GM23338 (cell line): ENCODE measurements around the gene XPNPEP1. TPM values are rescaled to one million over a fixed set of nuclear protein-coding genes. Genes with fewer than 3 reads are reported as not detected.

Experiments
- ATAC-seq: fragments of 200-7000 bp; cut with Tn5 transposase; 3 replicates; pipeline ENCODE4 v1.9.1; 2020
- DNase-seq: peaks from one replicate; pipeline ENCODE4 v3.0.0-alpha.2; 2015; ENCODE audit warnings: low spot score
- H2AFZ ChIP-seq: fragments of 200-600 bp; sonication (generic); 2 replicates; pipeline ENCODE4 v1.8.0; 2016; ENCODE audit warnings: antibody characterized with exemption, mild to moderate bottlenecking, moderate library complexity
- H3F3A ChIP-seq: fragments of 200-600 bp; sonication (generic); replicated peaks from 2 replicates; pipeline ENCODE4 v1.8.0; 2017; ENCODE audit warnings: antibody characterized with exemption, mixed run types, low read depth
- H3K27ac ChIP-seq: fragments of 200-600 bp; sonication (generic); 2 replicates; pipeline ENCODE4 v1.6.1; 2016; ENCODE audit warnings: low read depth
- H3K27me3 ChIP-seq: fragments of 200-600 bp; sonication (generic); 2 replicates; pipeline ENCODE4 v1.8.0; 2016; ENCODE audit warnings: mild to moderate bottlenecking, mixed run types, moderate library complexity; ENCODE audit not compliant: insufficient read depth
- H3K36me3 ChIP-seq: fragments of 200-600 bp; sonication (generic); 2 replicates; pipeline ENCODE4 v1.8.0; 2016; ENCODE audit warnings: mild to moderate bottlenecking; ENCODE audit not compliant: insufficient read depth
- H3K4me1 ChIP-seq: fragments of 200-600 bp; sonication (generic); 2 replicates; pipeline ENCODE4 v1.8.0; 2016; ENCODE audit warnings: mild to moderate bottlenecking, moderate library complexity; ENCODE audit not compliant: insufficient read depth
- H3K4me2 ChIP-seq: fragments of 200-600 bp; sonication (generic); 2 replicates; pipeline ENCODE4 v1.7.1; 2017; ENCODE audit warnings: mixed run types
- H3K4me3 ChIP-seq: fragments of 200-600 bp; sonication (generic); 2 replicates; pipeline ENCODE4 v1.6.1; 2016; ENCODE audit warnings: mixed run types
- H3K79me2 ChIP-seq: fragments of 200-600 bp; sonication (generic); replicated peaks from 2 replicates; pipeline ENCODE4 v1.8.0; 2017; ENCODE audit warnings: mild to moderate bottlenecking; ENCODE audit not compliant: insufficient read depth
- H3K9me2 ChIP-seq: fragments of 200-600 bp; sonication (generic); 2 replicates; pipeline ENCODE4 v1.8.0; 2017; ENCODE audit not compliant: insufficient read depth
- H4K20me1 ChIP-seq: fragments of 200-600 bp; sonication (generic); replicated peaks from 2 replicates; pipeline ENCODE4 v1.8.0; 2017; ENCODE audit warnings: mild to moderate bottlenecking; ENCODE audit not compliant: insufficient read depth
- H3K27ac Mint-ChIP-seq: 2 replicates; pipeline ENCODE4 v1.8.0; 2020; ENCODE audit warnings: inconsistent platforms, mild to moderate bottlenecking, moderate library complexity, mixed read lengths
- H3K27me3 Mint-ChIP-seq: 3 replicates; pipeline ENCODE4 v1.8.0; 2022; ENCODE audit warnings: low read depth, mild to moderate bottlenecking, moderate library complexity, mixed read lengths, inconsistent platforms; ENCODE audit not compliant: insufficient read depth, poor library complexity
- H3K36me3 Mint-ChIP-seq: 3 replicates; pipeline ENCODE4 v1.8.0; 2021; ENCODE audit warnings: low read depth, mild to moderate bottlenecking, inconsistent platforms, moderate library complexity, mixed read lengths
- H3K4me1 Mint-ChIP-seq: 3 replicates; pipeline ENCODE4 v1.8.0; 2020; ENCODE audit warnings: mild to moderate bottlenecking, inconsistent platforms, mixed read lengths
- H3K4me3 Mint-ChIP-seq: 3 replicates; pipeline ENCODE4 v1.8.0; 2021; ENCODE audit warnings: moderate library complexity, mild to moderate bottlenecking, inconsistent platforms, mixed read lengths
- H3K9me3 Mint-ChIP-seq: 3 replicates; pipeline ENCODE4 v1.8.0; 2020; ENCODE audit warnings: moderate library complexity, mild to moderate bottlenecking, inconsistent platforms, mixed read lengths
- ETS1 ChIP-seq: IDR thresholded peaks from 2 replicates; pipeline ENCODE4 v1.6.1; 2016; ENCODE audit warnings: antibody characterized with exemption
- EZH2 ChIP-seq: fragments of 200-600 bp; sonication (generic); IDR thresholded peaks from one replicate; pipeline ENCODE4 v1.8.0; 2017; ENCODE audit warnings: antibody characterized with exemption, mild to moderate bottlenecking, low read depth; ENCODE audit not compliant: unreplicated experiment
- EZH2phosphoT487 ChIP-seq: fragments of 200-600 bp; sonication (generic); IDR thresholded peaks from one replicate; pipeline ENCODE4 v1.8.1; 2018; ENCODE audit warnings: antibody characterized with exemption; ENCODE audit not compliant: unreplicated experiment
- JUNB ChIP-seq: IDR thresholded peaks from one replicate; pipeline ENCODE4 v1.6.1; 2016; ENCODE audit warnings: antibody characterized with exemption; ENCODE audit not compliant: unreplicated experiment
- POLR2AphosphoS5 ChIP-seq: IDR thresholded peaks from 2 replicates; pipeline ENCODE4 v1.6.1; 2016; ENCODE audit warnings: antibody characterized with exemption, low read depth
- REST ChIP-seq: IDR thresholded peaks from one replicate; pipeline ENCODE4 v1.6.1; 2018; ENCODE audit warnings: antibody characterized with exemption; ENCODE audit not compliant: unreplicated experiment
- STAT1 ChIP-seq: IDR thresholded peaks from one replicate; pipeline ENCODE4 v1.6.1; 2016; ENCODE audit warnings: antibody characterized with exemption; ENCODE audit not compliant: unreplicated experiment
- ZNF331 ChIP-seq: fragments of 250-450 bp; sonication (Bioruptor Pico); IDR thresholded peaks from 2 replicates; pipeline ENCODE4 v1.5.0; 2020; ENCODE audit warnings: low read depth, mild to moderate bottlenecking, moderate library complexity
- ZNF462 ChIP-seq: fragments of 250-450 bp; sonication (Bioruptor Pico); IDR thresholded peaks from 2 replicates; pipeline ENCODE4 v1.5.0; 2020; ENCODE audit warnings: mild to moderate bottlenecking, moderate library complexity
- polyA plus RNA-seq: library from polyadenylated mRNA; unstranded; fragments of >200 nt; fragmentation: Nextera tagmentation; extraction: Ambion mirVana; gene quantifications from 2 replicates; pipeline ENCODE4 v1.2.1, GENCODE V29; 2016
- total RNA-seq: library from RNA; depleted of rRNA; stranded (reverse); fragments of >200 nt; shearing (Covaris generic); gene quantifications from 2 replicates; pipeline ENCODE4 v1.2.3, GENCODE V29; 2014

The XPNPEP1 gene
- total and polyA plus RNA-seq, 2 experiments from 2014 or later = 17.5 to 55.8 TPM

- ATAC-seq (no peak), DNase-seq (no peak)
- H3K36me3 Mint-ChIP-seq = no peaks in the 10 kb centered on the region
- Histone ChIP-seq H3K9me2 (peaks cover 14% of the 10 kb centered on the region), H3F3A (no peaks in the 10 kb centered on the region), H3K36me3 (no peaks in the 10 kb centered on the region), H3K4me3 (no peak overlapping the region), H3K79me2 (no peaks in the 10 kb centered on the region), H3K27me3 (no peaks in the 10 kb centered on the region), H3K4me2 (no peak overlapping the region), H3K4me1 (no peaks in the 10 kb centered on the region), H3K27ac (no peak overlapping the region), H2AFZ (no peak overlapping the region), H4K20me1 (no peaks in the 10 kb centered on the region)
- H3K4me1 Mint-ChIP-seq = peaks cover 11% of the 10 kb centered on the region; the same call in 1 of the 3 replicates
- no peak for TF ChIP-seq STAT1
- TF ChIP-seq ZNF331 (CRISPR knock-in tag) = no peak
- no peak for TF ChIP-seq REST
- TF ChIP-seq JUNB = no peak
- H3K4me3 Mint-ChIP-seq = no peak overlapping the region
- H3K27me3 Mint-ChIP-seq = peaks cover 2% of the 10 kb centered on the region
- H3K9me3 Mint-ChIP-seq = no peaks in the 10 kb centered on the region
- no peak overlapping the region for H3K27ac Mint-ChIP-seq
These were observed 22.3 kb upstream of the XPNPEP1 start for GRCh38 chr10:109945473-109946177.

GRCh38 chr10:109944613-109945012 is 21.3 kb upstream of the XPNPEP1 start:
- Mint-ChIP-seq H3K4me1 (peaks cover 11% of the 10 kb centered on the region; the same call in 1 of the 3 replicates), H3K9me3 (no peaks in the 10 kb centered on the region), H3K27ac (no peak overlapping the region), H3K36me3 (no peaks in the 10 kb centered on the region), H3K27me3 (peaks cover 2% of the 10 kb centered on the region), H3K4me3 (no peak overlapping the region)
- peaks cover 9% of the 10 kb centered on the region; the same call in 1 of the 2 replicates for H3K9me2 ChIP-seq
- no peak overlapping the region for H2AFZ ChIP-seq
- no peak overlapping the region for H3K4me2 ChIP-seq
- H3K27ac ChIP-seq = no peak overlapping the region
- no peaks in the 10 kb centered on the region for H4K20me1 ChIP-seq
- H3K27me3 ChIP-seq = no peaks in the 10 kb centered on the region
- ATAC-seq (no peak), DNase-seq (no peak)
- no peaks in the 10 kb centered on the region for H3K4me1 ChIP-seq
- no peaks in the 10 kb centered on the region for H3K79me2 ChIP-seq
- no peaks in the 10 kb centered on the region for H3K36me3 ChIP-seq
- no peak overlapping the region for H3K4me3 ChIP-seq
- H3F3A ChIP-seq = no peaks in the 10 kb centered on the region
- TF ChIP-seq EZH2 = no peak
- no peak for TF ChIP-seq ZNF462 (CRISPR knock-in tag)
- no peak for TF ChIP-seq POLR2AphosphoS5
- no peak for TF ChIP-seq EZH2phosphoT487
- no peak for TF ChIP-seq STAT1
- TF ChIP-seq ETS1 = no peak
- no peak for TF ChIP-seq JUNB
